Tibial nerve (tissue), 4 donors: Measurements from ENCODE around the gene KANK2. TPM values are rescaled to one million over a fixed set of nuclear protein-coding genes. Genes with fewer than 3 reads are reported as not detected.

Source experiments
- DNase-seq, 2 donors: peaks; one replicate each; pipeline ENCODE4 v3.0.0-alpha.2; 2019; ENCODE audit warnings: low spot score in 2 of 2
- H3K27ac ChIP-seq, 4 donors: fragments of 200-600 bp; sonication (generic) in 3 of 4; one replicate each; pipeline ENCODE4 v1.5.1; 2017 to 2019; ENCODE audit warnings: mild to moderate bottlenecking in 1 of 4
- H3K27me3 ChIP-seq, 2 donors: fragments of 200-600 bp; sonication (generic) in 1 of 2; one replicate each; pipeline versions ENCODE4 v1.5.1 to v1.6.0; 2017 to 2019
- H3K36me3 ChIP-seq, 3 donors: fragments of 200-600 bp; sonication (generic); one replicate each; pipeline ENCODE4 v1.5.1; 2018 to 2019
- H3K4me1 ChIP-seq, 4 donors: fragments of 200-600 bp; sonication (generic) in 3 of 4; one replicate each; pipeline ENCODE4 v1.5.1; 2017 to 2019
- H3K4me3 ChIP-seq, 4 donors: fragments of 200-600 bp; sonication (generic) in 3 of 4; one replicate each; pipeline ENCODE4 v1.5.1; 2017 to 2019; ENCODE audit warnings: mild to moderate bottlenecking in 1 of 4, moderate library complexity in 1 of 4
- H3K9me3 ChIP-seq, 4 donors: fragments of 200-600 bp; sonication (generic) in 3 of 4; one replicate each; pipeline ENCODE4 v1.5.1; 2017 to 2019
- CTCF ChIP-seq, 5 experiments: fragments of 200-600 bp in 3 of 5; fragments of 450-650 bp in 2 of 5; sonication (generic) in 3 of 5; IDR thresholded peaks; one replicate each; pipeline ENCODE4 v1.5.1; 2016 to 2019; ENCODE audit warnings: antibody characterized with exemption in 5 of 5, mild to moderate bottlenecking in 3 of 5, moderate library complexity in 2 of 5
- EP300 ChIP-seq, 2 donors: sonication (generic); formaldehyde crosslinking; IDR thresholded peaks; one replicate each; pipeline ENCODE4 v1.6.1; 2017; ENCODE audit warnings: antibody characterized with exemption in 2 of 2, mild to moderate bottlenecking in 1 of 2
- POLR2A ChIP-seq, 2 donors: fragments of 450-650 bp; IDR thresholded peaks; one replicate each; pipeline ENCODE4 v1.6.1; 2017; ENCODE audit warnings: antibody characterized with exemption in 2 of 2, mild to moderate bottlenecking in 2 of 2, moderate library complexity in 2 of 2
- WGBS, 2 donors: methylation state at CpG; one replicate each; pipeline ENCODE4 v1.1.5; 2018; 5-methylcytosine and 5-hydroxymethylcytosine counted together
- total RNA-seq, 4 donors: library from RNA; depleted of rRNA; stranded (reverse); fragments of >200 nt; gene quantifications; one replicate each; pipeline ENCODE4 v1.1.0, GENCODE V29; 2016

The KANK2 gene
- total RNA-seq, 4 donors from 2014 or later, result 355 to 752 (median 582) TPM

- Histone ChIP-seq H3K9me3 (no peaks in the 10 kb centered on the region), H3K27ac (peak overlapping the region in 2 of 4 donors; percentile 26 to 62), H3K4me3 (no peak overlapping the region), H3K36me3 (no peaks in the 10 kb centered on the region), H3K4me1 (peaks cover 5 to 48% (median 18%) of the 10 kb centered on the region in 4 donors), H3K27me3 (no peaks in the 10 kb centered on the region)
- DNase-seq, result no peak
- WGBS, 2 donors, result 65 to 66% methylated on average over 14 of the region's 14 CpGs
- TF ChIP-seq POLR2A (IDR thresholded peaks at IDR 0.05) (no peak), CTCF (IDR thresholded peaks at IDR 0.05) (no peak), EP300 (IDR thresholded peaks at IDR 0.05) (no peak)
Measured at GRCh38 chr19:11148001-11148400, 49.3 kb downstream of the KANK2 start.

GRCh38 chr19:11145536-11145924, 51.8 kb downstream of the KANK2 start:
- TF ChIP-seq POLR2A (IDR thresholded peaks at IDR 0.05), result no peak
- TF ChIP-seq CTCF (IDR thresholded peaks at IDR 0.05), result no peak
- TF ChIP-seq EP300 (IDR thresholded peaks at IDR 0.05), result no peak
- 92 to 95% methylated on average over 3 of the region's 3 CpGs for WGBS, 2 donors
- H3K27ac ChIP-seq, result peak overlapping the region in 2 of 4 donors; percentile 99 to 100

GRCh38 chr19:11142528-11143171, 54.7 kb downstream of the KANK2 start:
- WGBS, 2 donors, result 3 to 6% methylated on average over 8 to 13 of the region's 22 CpGs
- no peaks in the 10 kb centered on the region for H3K27me3 ChIP-seq
- peaks cover 5 to 67% (median 52%) of the 10 kb centered on the region in 4 donors for H3K4me1 ChIP-seq
- peak overlapping the region; percentile 8 to 41 (median 25) for H3K4me3 ChIP-seq
- peak; percentile 83 to 86 for DNase-seq
- H3K27ac ChIP-seq, result peak overlapping the region; percentile 80 to 100 (median 98)
- H3K9me3 ChIP-seq, result no peaks in the 10 kb centered on the region
- TF ChIP-seq POLR2A (IDR thresholded peaks at IDR 0.05), result no peak
- peak in 1 of 5 experiments; percentile 14 for TF ChIP-seq CTCF (IDR thresholded peaks at IDR 0.05)
- TF ChIP-seq EP300 (IDR thresholded peaks at IDR 0.05), result peak; percentile 57 to 64
- H3K36me3 ChIP-seq, result no peaks in the 10 kb centered on the region

More at GRCh38 chr19:11145536-11145924, 51.8 kb downstream of the KANK2 start:
- H3K27me3 ChIP-seq, result no peaks in the 10 kb centered on the region
- H3K4me3 ChIP-seq, result no peak overlapping the region
- no peaks in the 10 kb centered on the region for H3K36me3 ChIP-seq
- H3K4me1 ChIP-seq, result peaks cover 5 to 48% (median 31%) of the 10 kb centered on the region in 4 donors
- DNase-seq, result no peak
- H3K9me3 ChIP-seq, result no peaks in the 10 kb centered on the region

- peak overlapping the region; percentile 80 to 100 (median 98) for H3K27ac ChIP-seq
Measured at GRCh38 chr19:11141937-11142527, 55.3 kb downstream of the KANK2 start.

More at GRCh38 chr19:11141937-11142527, 55.3 kb downstream of the KANK2 start:
- no peaks in the 10 kb centered on the region for H3K9me3 ChIP-seq
- TF ChIP-seq CTCF (IDR thresholded peaks at IDR 0.05) (no peak), POLR2A (IDR thresholded peaks at IDR 0.05) (no peak), EP300 (IDR thresholded peaks at IDR 0.05) (no peak)
- no peak overlapping the region for H3K4me3 ChIP-seq
- H3K4me1 ChIP-seq, result peaks cover 5 to 73% (median 52%) of the 10 kb centered on the region in 4 donors
- H3K27me3 ChIP-seq, result no peaks in the 10 kb centered on the region
- DNase-seq, result no peak
- 53 to 58% methylated on average over 5 to 8 of the region's 9 CpGs for WGBS, 2 donors
- H3K36me3 ChIP-seq, result no peaks in the 10 kb centered on the region
